ENCODE results near the gene IPP. TPM values are rescaled to one million over a fixed set of nuclear protein-coding genes. Genes with fewer than 3 reads are reported as not detected.

Gene IPP
- polyA plus RNA-seq, 1 of the 3 experiments (the other 2 are of a cell fraction) = 3.2 TPM

DNA sequence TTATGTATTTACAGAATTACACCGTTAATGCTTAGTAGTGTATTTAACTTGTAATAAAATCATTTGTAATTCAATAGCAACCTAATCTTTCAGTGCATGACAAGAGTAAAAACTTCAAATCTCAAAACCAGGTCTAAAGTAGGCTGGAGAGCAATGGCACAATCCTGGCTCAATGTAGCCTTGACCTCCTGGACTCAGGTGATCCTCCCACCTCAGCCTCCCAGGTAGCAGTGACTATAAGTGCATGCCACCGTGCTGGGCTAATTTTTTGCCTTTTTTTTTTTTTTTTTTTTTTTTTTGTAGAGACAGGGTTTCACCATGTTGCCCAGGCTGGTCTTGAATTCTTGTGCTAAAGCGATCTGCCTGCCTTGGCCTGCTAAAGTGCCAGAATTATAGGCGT lies 11.3 kb downstream of the IPP start:
- POLR2A ChIA-PET = no interaction called here

DNA sequence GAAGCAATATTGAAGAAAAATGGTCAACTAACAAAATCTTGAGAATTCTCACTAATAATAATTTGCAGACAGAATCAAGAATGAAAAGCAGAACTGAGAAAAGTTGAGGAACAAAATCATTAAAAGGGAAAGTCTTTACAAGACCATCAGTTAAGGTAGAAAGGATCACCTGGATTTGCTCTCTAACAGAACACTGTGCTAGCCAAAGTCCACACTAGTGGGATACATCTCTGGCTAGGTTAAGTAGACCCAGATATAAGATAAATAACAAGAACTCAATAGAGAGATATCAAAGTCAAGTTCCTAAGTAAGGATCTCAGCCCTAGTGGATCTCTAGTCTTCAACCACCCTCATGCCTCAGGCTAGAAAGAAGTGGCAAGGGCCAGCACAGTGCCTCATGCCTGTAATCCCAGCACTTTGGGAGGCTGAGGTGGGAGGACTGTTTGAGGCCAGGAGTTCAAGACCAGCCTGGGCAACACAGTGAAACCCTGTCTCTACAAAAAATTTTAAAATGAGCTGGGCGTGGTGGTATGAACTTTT lies 19.6 kb downstream of the IPP start:
- WGBS (ENCODE audit: low lambda C conversion rate) = 94% methylated on average over 1 of the region's 1 CpG
- Histone ChIP-seq H3F3A (replicated peaks; ENCODE audit: insufficient read depth) (peaks cover 6% of the 10 kb centered on the region), H3K4me3 (ENCODE audit: low read depth in 2 of 2, low read length in 1 of 2) (no peak overlapping the region), H2AFZ (ENCODE audit: low read depth) (no peak overlapping the region), H3K27ac (ENCODE audit: low read depth in 2 of 2, low read length in 1 of 2) (no peak overlapping the region), H3K9ac (no peak overlapping the region), H4K20me1 (ENCODE audit: insufficient read depth) (no peaks in the 10 kb centered on the region), H3K9me3 (no peaks in the 10 kb centered on the region; the same call in 1 of the 2 replicates), H3K4me2 (no peak overlapping the region), H3K36me3 (replicated peaks in 1 of 2; ENCODE audit: control insufficient read depth in 1 of 2, insufficient read depth in 2 of 2, low read length in 1 of 2) (peaks cover 2 to 9% of the 10 kb centered on the region in 2 experiments), H3K9me2 (no peaks in the 10 kb centered on the region), H3K27me3 (ENCODE audit: insufficient read depth) (no peaks in the 10 kb centered on the region), H3K4me1 (ENCODE audit: control insufficient read depth in 1 of 2, insufficient read depth in 2 of 2, low read depth in 1 of 2, low read length in 1 of 2) (no peaks in the 10 kb centered on the region), H3K79me2 (ENCODE audit: insufficient read depth) (no peaks in the 10 kb centered on the region)
- DNase-seq = no peak
- ChIA-PET CTCF (no interaction called here), POLR2A (no interaction called here)
- no peak for TF ChIP-seq FOXJ3 (CRISPR knock-in tag; IDR thresholded peaks at IDR 0.05)
- no peak for TF ChIP-seq SIN3A (IDR thresholded peaks at IDR 0.05; ENCODE audit: borderline replicate concordance, low read depth, low read length)
- TF ChIP-seq, protein P1, sequence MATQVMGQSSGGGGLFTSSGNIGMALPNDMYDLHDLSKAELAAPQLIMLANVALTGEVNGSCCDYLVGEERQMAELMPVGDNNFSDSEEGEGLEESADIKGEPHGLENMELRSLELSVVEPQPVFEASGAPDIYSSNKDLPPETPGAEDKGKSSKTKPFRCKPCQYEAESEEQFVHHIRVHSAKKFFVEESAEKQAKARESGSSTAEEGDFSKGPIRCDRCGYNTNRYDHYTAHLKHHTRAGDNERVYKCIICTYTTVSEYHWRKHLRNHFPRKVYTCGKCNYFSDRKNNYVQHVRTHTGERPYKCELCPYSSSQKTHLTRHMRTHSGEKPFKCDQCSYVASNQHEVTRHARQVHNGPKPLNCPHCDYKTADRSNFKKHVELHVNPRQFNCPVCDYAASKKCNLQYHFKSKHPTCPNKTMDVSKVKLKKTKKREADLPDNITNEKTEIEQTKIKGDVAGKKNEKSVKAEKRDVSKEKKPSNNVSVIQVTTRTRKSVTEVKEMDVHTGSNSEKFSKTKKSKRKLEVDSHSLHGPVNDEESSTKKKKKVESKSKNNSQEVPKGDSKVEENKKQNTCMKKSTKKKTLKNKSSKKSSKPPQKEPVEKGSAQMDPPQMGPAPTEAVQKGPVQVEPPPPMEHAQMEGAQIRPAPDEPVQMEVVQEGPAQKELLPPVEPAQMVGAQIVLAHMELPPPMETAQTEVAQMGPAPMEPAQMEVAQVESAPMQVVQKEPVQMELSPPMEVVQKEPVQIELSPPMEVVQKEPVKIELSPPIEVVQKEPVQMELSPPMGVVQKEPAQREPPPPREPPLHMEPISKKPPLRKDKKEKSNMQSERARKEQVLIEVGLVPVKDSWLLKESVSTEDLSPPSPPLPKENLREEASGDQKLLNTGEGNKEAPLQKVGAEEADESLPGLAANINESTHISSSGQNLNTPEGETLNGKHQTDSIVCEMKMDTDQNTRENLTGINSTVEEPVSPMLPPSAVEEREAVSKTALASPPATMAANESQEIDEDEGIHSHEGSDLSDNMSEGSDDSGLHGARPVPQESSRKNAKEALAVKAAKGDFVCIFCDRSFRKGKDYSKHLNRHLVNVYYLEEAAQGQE (IDR thresholded peaks at IDR 0.05; ENCODE audit: low read depth, low read length) = no peak
- no peak for TF ChIP-seq MXI1 (IDR thresholded peaks at IDR 0.05; ENCODE audit: low read depth, low read length)
- TF ChIP-seq NRF1 (IDR thresholded peaks at IDR 0.05; ENCODE audit: low read depth, low read length) = no peak
- TF ChIP-seq, protein P2, sequence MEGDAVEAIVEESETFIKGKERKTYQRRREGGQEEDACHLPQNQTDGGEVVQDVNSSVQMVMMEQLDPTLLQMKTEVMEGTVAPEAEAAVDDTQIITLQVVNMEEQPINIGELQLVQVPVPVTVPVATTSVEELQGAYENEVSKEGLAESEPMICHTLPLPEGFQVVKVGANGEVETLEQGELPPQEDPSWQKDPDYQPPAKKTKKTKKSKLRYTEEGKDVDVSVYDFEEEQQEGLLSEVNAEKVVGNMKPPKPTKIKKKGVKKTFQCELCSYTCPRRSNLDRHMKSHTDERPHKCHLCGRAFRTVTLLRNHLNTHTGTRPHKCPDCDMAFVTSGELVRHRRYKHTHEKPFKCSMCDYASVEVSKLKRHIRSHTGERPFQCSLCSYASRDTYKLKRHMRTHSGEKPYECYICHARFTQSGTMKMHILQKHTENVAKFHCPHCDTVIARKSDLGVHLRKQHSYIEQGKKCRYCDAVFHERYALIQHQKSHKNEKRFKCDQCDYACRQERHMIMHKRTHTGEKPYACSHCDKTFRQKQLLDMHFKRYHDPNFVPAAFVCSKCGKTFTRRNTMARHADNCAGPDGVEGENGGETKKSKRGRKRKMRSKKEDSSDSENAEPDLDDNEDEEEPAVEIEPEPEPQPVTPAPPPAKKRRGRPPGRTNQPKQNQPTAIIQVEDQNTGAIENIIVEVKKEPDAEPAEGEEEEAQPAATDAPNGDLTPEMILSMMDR (IDR thresholded peaks at IDR 0.05) = no peak
- TF ChIP-seq RCOR1 (IDR thresholded peaks at IDR 0.05; ENCODE audit: low read length) = no peak
- no peak for TF ChIP-seq TCF12 (IDR thresholded peaks at IDR 0.05)

More for the DNA sequence above, 11.3 kb downstream of the IPP start:
- no peaks in the 10 kb centered on the region for H3F3A ChIP-seq (replicated peaks; ENCODE audit: insufficient read depth)
- H3K27me3 ChIP-seq (ENCODE audit: insufficient read depth) = no peaks in the 10 kb centered on the region
- no peak overlapping the region for H3K4me2 ChIP-seq
- 92% methylated on average over 4 of the region's 4 CpGs for WGBS (ENCODE audit: low lambda C conversion rate)
- no peak overlapping the region for H3K27ac ChIP-seq (ENCODE audit: low read depth in 2 of 2, low read length in 1 of 2)
- H3K9me3 ChIP-seq = no peaks in the 10 kb centered on the region
- CTCF ChIA-PET = interaction anchor here (1.1 kb wide), 1 partner anchor 15 kb away, joined by 3 read pairs; no protein-coding TSS in a partner anchor
- no peak overlapping the region for H3K4me3 ChIP-seq (ENCODE audit: low read depth in 2 of 2, low read length in 1 of 2)
- no peak for TF ChIP-seq FOXM1 (IDR thresholded peaks at IDR 0.05; ENCODE audit: low read depth)
- TF ChIP-seq FOXJ3 (CRISPR knock-in tag; IDR thresholded peaks at IDR 0.05) = no peak
- TF ChIP-seq MEF2A (IDR thresholded peaks at IDR 0.05; ENCODE audit: borderline replicate concordance, low read depth) = no peak
- TF ChIP-seq TAF1 (IDR thresholded peaks at IDR 0.05; ENCODE audit: borderline replicate concordance, low read depth, low read length) = no peak
- TF ChIP-seq, protein P1 (IDR thresholded peaks at IDR 0.05; ENCODE audit: low read depth, low read length) = no peak
- no peak for TF ChIP-seq ELF1 (IDR thresholded peaks at IDR 0.05)
- TF ChIP-seq, protein P3, sequence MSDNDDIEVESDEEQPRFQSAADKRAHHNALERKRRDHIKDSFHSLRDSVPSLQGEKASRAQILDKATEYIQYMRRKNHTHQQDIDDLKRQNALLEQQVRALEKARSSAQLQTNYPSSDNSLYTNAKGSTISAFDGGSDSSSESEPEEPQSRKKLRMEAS (IDR thresholded peaks at IDR 0.05; ENCODE audit: low read depth) = no peak
- TF ChIP-seq SMC3 (IDR thresholded peaks at IDR 0.05; ENCODE audit: low read depth, low read length) = no peak
- TF ChIP-seq, protein P4, sequence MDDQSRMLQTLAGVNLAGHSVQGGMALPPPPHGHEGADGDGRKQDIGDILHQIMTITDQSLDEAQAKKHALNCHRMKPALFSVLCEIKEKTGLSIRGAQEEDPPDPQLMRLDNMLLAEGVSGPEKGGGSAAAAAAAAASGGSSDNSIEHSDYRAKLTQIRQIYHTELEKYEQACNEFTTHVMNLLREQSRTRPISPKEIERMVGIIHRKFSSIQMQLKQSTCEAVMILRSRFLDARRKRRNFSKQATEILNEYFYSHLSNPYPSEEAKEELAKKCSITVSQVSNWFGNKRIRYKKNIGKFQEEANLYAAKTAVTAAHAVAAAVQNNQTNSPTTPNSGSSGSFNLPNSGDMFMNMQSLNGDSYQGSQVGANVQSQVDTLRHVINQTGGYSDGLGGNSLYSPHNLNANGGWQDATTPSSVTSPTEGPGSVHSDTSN (IDR thresholded peaks at IDR 0.05) = no peak
- H3K9ac ChIP-seq = no peak overlapping the region
- no peaks in the 10 kb centered on the region for H4K20me1 ChIP-seq (ENCODE audit: insufficient read depth)
- H3K9me2 ChIP-seq = no peaks in the 10 kb centered on the region
- H3K79me2 ChIP-seq (ENCODE audit: insufficient read depth) = no peaks in the 10 kb centered on the region
- DNase-seq = no peak
- no peak overlapping the region for H2AFZ ChIP-seq (ENCODE audit: low read depth)
- H3K4me1 ChIP-seq (ENCODE audit: control insufficient read depth in 1 of 2, insufficient read depth in 2 of 2, low read depth in 1 of 2, low read length in 1 of 2) = no peaks in the 10 kb centered on the region
- H3K36me3 ChIP-seq (replicated peaks in 1 of 2; ENCODE audit: control insufficient read depth in 1 of 2, insufficient read depth in 2 of 2, low read length in 1 of 2) = peaks cover 0 to 2% of the 10 kb centered on the region in 2 experiments
